Measurements from ENCODE around the gene METAP1D. TPM values are rescaled to one million over a fixed set of nuclear protein-coding genes. Genes with fewer than 3 reads are reported as not detected.

Gene METAP1D
- total RNA-seq, 1 experiment from 2014 or later = 10.4 TPM

GRCh38 chr2:172038121-172038520 is 38.4 kb downstream of the METAP1D start:
- Histone ChIP-seq H3K4me3 (ENCODE audit: low read depth, low read length) (no peak overlapping the region), H3K4me1 (no peaks in the 10 kb centered on the region), H3K36me3 (ENCODE audit: control insufficient read depth, insufficient read depth, low read length) (no peaks in the 10 kb centered on the region), H3K9me3 (no peaks in the 10 kb centered on the region), H3K27me3 (replicated peaks; ENCODE audit: control insufficient read depth, insufficient read depth, low read length) (no peaks in the 10 kb centered on the region)
- no peak overlapping the region for H3K4me3 Mint-ChIP-seq (ENCODE audit: unreplicated experiment)
- POLR2A ChIA-PET = no interaction called here
- intact Hi-C loops (cut with micrococcal nuclease; ENCODE audit: unreplicated experiment) = no loop called here
- no peaks in the 10 kb centered on the region for H3K9me3 Mint-ChIP-seq (ENCODE audit: unreplicated experiment)
- CTCF ChIA-PET = interaction anchor here (0.9 kb wide), 1 partner anchor 89 kb away, joined by 3 read pairs; no protein-coding TSS in a partner anchor
- no peaks in the 10 kb centered on the region for H3K27me3 Mint-ChIP-seq (ENCODE audit: insufficient read depth, unreplicated experiment)
- H3K36me3 Mint-ChIP-seq (ENCODE audit: insufficient read depth, unreplicated experiment) = no peaks in the 10 kb centered on the region
- no peak for DNase-seq
- H3K4me1 Mint-ChIP-seq (ENCODE audit: low read depth, unreplicated experiment) = no peaks in the 10 kb centered on the region
- no TSS peak for BruUV-seq (replicated peaks)
- TF ChIP-seq CTCF (IDR thresholded peaks at IDR 0.05; ENCODE audit: insufficient read depth in 1 of 2, low read depth in 1 of 2, low read length in 1 of 2, severe bottlenecking in 1 of 2, unreplicated experiment in 1 of 2) = no peak
- no peak overlapping the region for H3K27ac Mint-ChIP-seq (ENCODE audit: unreplicated experiment)

GRCh38 chr2:172038604-172039003 is 38.9 kb downstream of the METAP1D start:
- no peaks in the 10 kb centered on the region for H3K36me3 ChIP-seq (ENCODE audit: control insufficient read depth, insufficient read depth, low read length)
- Mint-ChIP-seq H3K9me3 (ENCODE audit: unreplicated experiment) (no peaks in the 10 kb centered on the region), H3K4me3 (ENCODE audit: unreplicated experiment) (no peak overlapping the region), H3K4me1 (ENCODE audit: low read depth, unreplicated experiment) (no peaks in the 10 kb centered on the region), H3K27ac (ENCODE audit: unreplicated experiment) (no peak overlapping the region), H3K36me3 (ENCODE audit: insufficient read depth, unreplicated experiment) (no peaks in the 10 kb centered on the region), H3K27me3 (ENCODE audit: insufficient read depth, unreplicated experiment) (no peaks in the 10 kb centered on the region)
- BruUV-seq (replicated peaks) = no TSS peak
- intact Hi-C loops (cut with micrococcal nuclease; ENCODE audit: unreplicated experiment) = no loop called here
- no peak for TF ChIP-seq CTCF (IDR thresholded peaks at IDR 0.05; ENCODE audit: insufficient read depth in 1 of 2, low read depth in 1 of 2, low read length in 1 of 2, severe bottlenecking in 1 of 2, unreplicated experiment in 1 of 2)
- no peaks in the 10 kb centered on the region for H3K9me3 ChIP-seq
- ChIA-PET CTCF (interaction anchor here (0.9 kb wide), 1 partner anchor 89 kb away, joined by 3 read pairs; no protein-coding TSS in a partner anchor), POLR2A (no interaction called here)
- no peaks in the 10 kb centered on the region for H3K4me1 ChIP-seq
- no peaks in the 10 kb centered on the region for H3K27me3 ChIP-seq (replicated peaks; ENCODE audit: control insufficient read depth, insufficient read depth, low read length)
- DNase-seq = no peak
- no peak overlapping the region for H3K4me3 ChIP-seq (ENCODE audit: low read depth, low read length)

GRCh38 chr2:172039011-172039704 is 39.4 kb downstream of the METAP1D start:
- no peak for TF ChIP-seq CTCF (IDR thresholded peaks at IDR 0.05; ENCODE audit: insufficient read depth in 1 of 2, low read depth in 1 of 2, low read length in 1 of 2, severe bottlenecking in 1 of 2, unreplicated experiment in 1 of 2)
- no peaks in the 10 kb centered on the region for H3K36me3 ChIP-seq (ENCODE audit: control insufficient read depth, insufficient read depth, low read length)
- intact Hi-C loops (cut with micrococcal nuclease; ENCODE audit: unreplicated experiment) = no loop called here
- no TSS peak for BruUV-seq (replicated peaks)
- H3K27ac Mint-ChIP-seq (ENCODE audit: unreplicated experiment) = no peak overlapping the region
- no peaks in the 10 kb centered on the region for H3K27me3 Mint-ChIP-seq (ENCODE audit: insufficient read depth, unreplicated experiment)
- no peaks in the 10 kb centered on the region for H3K9me3 ChIP-seq
- H3K27me3 ChIP-seq (replicated peaks; ENCODE audit: control insufficient read depth, insufficient read depth, low read length) = no peaks in the 10 kb centered on the region
- no peak for DNase-seq
- no peaks in the 10 kb centered on the region for H3K4me1 ChIP-seq
- no peak overlapping the region for H3K4me3 ChIP-seq (ENCODE audit: low read depth, low read length)
- no peaks in the 10 kb centered on the region for H3K36me3 Mint-ChIP-seq (ENCODE audit: insufficient read depth, unreplicated experiment)
- H3K4me3 Mint-ChIP-seq (ENCODE audit: unreplicated experiment) = no peak overlapping the region
- H3K9me3 Mint-ChIP-seq (ENCODE audit: unreplicated experiment) = no peaks in the 10 kb centered on the region
- ChIA-PET CTCF (interaction anchor here (0.9 kb wide), 1 partner anchor 88 kb away, joined by 3 read pairs; no protein-coding TSS in a partner anchor), POLR2A (no interaction called here)
- H3K4me1 Mint-ChIP-seq (ENCODE audit: low read depth, unreplicated experiment) = no peaks in the 10 kb centered on the region
